ENCODE measurements around the gene MYO1C. TPM values are rescaled to one million over a fixed set of nuclear protein-coding genes. Genes with fewer than 3 reads are reported as not detected.
"Not testable (repeated sequence)": the region's sequence is repeated elsewhere in the genome, so short reads cannot be mapped to it uniquely, and the experiment has no call there.

The MYO1C gene
- total RNA-seq, 1 experiment from 2014 or later, result 61.0 TPM

GRCh38 chr17:1467258-1467657, 25.2 kb downstream of the MYO1C start:
- no peak for DNase-seq (ENCODE audit: low read depth)

GRCh38 chr17:1464186-1464585, 28.3 kb downstream of the MYO1C start:
- DNase-seq (ENCODE audit: low read depth), result no peak

GRCh38 chr17:1462164-1463112, 30.0 kb downstream of the MYO1C start:
- peak; percentile 36 for DNase-seq (ENCODE audit: low read depth)

GRCh38 chr17:1461198-1461944, 31.1 kb downstream of the MYO1C start:
- no peak for DNase-seq (ENCODE audit: low read depth)

- peak; percentile 54 for DNase-seq (ENCODE audit: low read depth)
Measured at GRCh38 chr17:1460233-1460632, 32.3 kb downstream of the MYO1C start.

GRCh38 chr17:1455797-1456599, 36.5 kb downstream of the MYO1C start, which contains the start of gene CRK:
Gene CRK, minus strand, starts transcription at chr17:1456232. Its CDS starts 115 bp downstream, at chr17:1456117.
- peak; percentile 89 for DNase-seq (ENCODE audit: low read depth)

- DNase-seq (ENCODE audit: low read depth), result peak; percentile 60
Measured at GRCh38 chr17:1455291-1455796, 37.1 kb downstream of the MYO1C start.

- DNase-seq (ENCODE audit: low read depth), result no peak
Measured at GRCh38 chr17:1454541-1454940, 37.9 kb downstream of the MYO1C start.

- not testable (repeated sequence) for DNase-seq (ENCODE audit: low read depth)
Measured at GRCh38 chr17:1453694-1454093, 38.8 kb downstream of the MYO1C start.

GRCh38 chr17:1452836-1453235, 39.6 kb downstream of the MYO1C start:
- no peak for DNase-seq (ENCODE audit: low read depth)

- not testable (repeated sequence) for DNase-seq (ENCODE audit: low read depth)
Measured at GRCh38 chr17:1450261-1450660, 42.2 kb downstream of the MYO1C start.

GRCh38 chr17:1449412-1449967, 43.0 kb downstream of the MYO1C start:
- DNase-seq (ENCODE audit: low read depth), result no peak

- DNase-seq (ENCODE audit: low read depth), result peak; percentile 56
Measured at GRCh38 chr17:1447052-1447451, 45.4 kb downstream of the MYO1C start.

- no peak for DNase-seq (ENCODE audit: low read depth)
Measured at GRCh38 chr17:1446201-1446600, 46.3 kb downstream of the MYO1C start.

- DNase-seq (ENCODE audit: low read depth), result not testable (repeated sequence)
Measured at GRCh38 chr17:1445695-1446094, 46.8 kb downstream of the MYO1C start.

- DNase-seq (ENCODE audit: low read depth), result not testable (repeated sequence)
Measured at GRCh38 chr17:1442721-1443120, 49.8 kb downstream of the MYO1C start.

- no peak for DNase-seq (ENCODE audit: low read depth)
Measured at GRCh38 chr17:1442187-1442586, 50.3 kb downstream of the MYO1C start.

- no peak for DNase-seq (ENCODE audit: low read depth)
Measured at GRCh38 chr17:1440921-1441320, 51.6 kb downstream of the MYO1C start.

GRCh38 chr17:1438593-1439083, 53.8 kb downstream of the MYO1C start:
- peak; percentile 59 for DNase-seq (ENCODE audit: low read depth)

- DNase-seq (ENCODE audit: low read depth), result no peak
Measured at GRCh38 chr17:1435326-1435725, 57.2 kb downstream of the MYO1C start.

- no peak for DNase-seq (ENCODE audit: low read depth)
Measured at GRCh38 chr17:1434150-1434549, 58.3 kb downstream of the MYO1C start.
